C4-2B (cell line): Measurements from ENCODE around the gene TMTC1.

Source experiments
- ZFX ChIP-seq: fragments of 450-650 bp; IDR thresholded peaks from 2 replicates; pipeline ENCODE4 v1.6.1; 2017
- TF ChIP-seq, protein P1 (sequence below): fragments of 450-650 bp; conservative IDR thresholded peaks from 2 replicates; pipeline ENCODE4 v1.5.1; 2017; ENCODE audit warnings: mild to moderate bottlenecking

DNA sequence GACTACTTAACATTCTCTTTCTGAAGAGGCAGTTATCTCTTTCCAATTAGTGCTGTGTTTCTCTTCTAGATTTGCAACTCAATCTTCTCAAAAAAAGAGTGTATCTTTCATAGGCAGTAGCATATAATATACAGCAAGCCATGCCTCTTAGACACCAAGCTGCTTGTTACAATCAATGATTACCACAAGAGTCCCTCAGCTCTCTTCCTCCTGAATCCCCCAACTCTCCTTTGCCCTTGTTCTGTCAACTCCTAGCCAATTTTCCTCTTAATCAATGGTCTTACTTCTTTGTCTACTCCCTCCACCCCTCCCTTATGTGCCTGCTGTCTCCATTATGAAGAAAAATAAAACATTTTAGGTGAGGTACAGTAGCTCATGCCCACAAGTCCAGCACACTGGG is 2.6 kb downstream of the TMTC1 start:
- TF ChIP-seq, protein P1, sequence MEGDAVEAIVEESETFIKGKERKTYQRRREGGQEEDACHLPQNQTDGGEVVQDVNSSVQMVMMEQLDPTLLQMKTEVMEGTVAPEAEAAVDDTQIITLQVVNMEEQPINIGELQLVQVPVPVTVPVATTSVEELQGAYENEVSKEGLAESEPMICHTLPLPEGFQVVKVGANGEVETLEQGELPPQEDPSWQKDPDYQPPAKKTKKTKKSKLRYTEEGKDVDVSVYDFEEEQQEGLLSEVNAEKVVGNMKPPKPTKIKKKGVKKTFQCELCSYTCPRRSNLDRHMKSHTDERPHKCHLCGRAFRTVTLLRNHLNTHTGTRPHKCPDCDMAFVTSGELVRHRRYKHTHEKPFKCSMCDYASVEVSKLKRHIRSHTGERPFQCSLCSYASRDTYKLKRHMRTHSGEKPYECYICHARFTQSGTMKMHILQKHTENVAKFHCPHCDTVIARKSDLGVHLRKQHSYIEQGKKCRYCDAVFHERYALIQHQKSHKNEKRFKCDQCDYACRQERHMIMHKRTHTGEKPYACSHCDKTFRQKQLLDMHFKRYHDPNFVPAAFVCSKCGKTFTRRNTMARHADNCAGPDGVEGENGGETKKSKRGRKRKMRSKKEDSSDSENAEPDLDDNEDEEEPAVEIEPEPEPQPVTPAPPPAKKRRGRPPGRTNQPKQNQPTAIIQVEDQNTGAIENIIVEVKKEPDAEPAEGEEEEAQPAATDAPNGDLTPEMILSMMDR = no peak
- no peak for TF ChIP-seq ZFX
